Measurements from ENCODE around the gene ANGPTL2.

GRCh38 chr9:127105805-127106465 is 16.5 kb downstream of the ANGPTL2 start:
- TF ChIP-seq CTCF (IDR thresholded peaks at IDR 0.05; ENCODE audit: insufficient read depth, low read depth, low read length), result no peak
- no peak for TF ChIP-seq EZH2 (IDR thresholded peaks at IDR 0.05; ENCODE audit: insufficient read depth, low read length)

Measured in astrocyte (in vitro differentiated cells and primary cell).